Astrocyte (in vitro differentiated cells and primary cell): ENCODE data around the gene MAST2. TPM values are rescaled to one million over a fixed set of nuclear protein-coding genes. Genes with fewer than 3 reads are reported as not detected.

Experiments
- DNase-seq: peaks from one replicate; pipeline ENCODE4 v3.0.0-alpha.2; 2010; ENCODE audit warnings: low read depth
- FAIRE-seq: peaks from 2 replicates; lab custom pipeline; 2011; peaks lifted over from hg19 to GRCh38; lab: Jason Lieb, UNC
- H2AFZ ChIP-seq: 2 replicates; pipeline ENCODE4 v1.6.0; 2012; ENCODE audit warnings: low read depth, low read length, inconsistent platforms
- H3K27ac ChIP-seq: 2 replicates; pipeline ENCODE4 v1.5.1; 2011; ENCODE audit warnings: low read depth, low read length, inconsistent platforms
- H3K27me3 ChIP-seq: 2 replicates; pipeline ENCODE4 v1.6.0; 2011; ENCODE audit warnings: low read length, inconsistent platforms; ENCODE audit not compliant: insufficient read depth
- H3K36me3 ChIP-seq: 2 replicates; pipeline ENCODE4 v1.5.1; 2011; ENCODE audit warnings: low read length, inconsistent platforms; ENCODE audit not compliant: insufficient read depth
- H3K4me1 ChIP-seq: 2 replicates; pipeline ENCODE4 v1.5.1; 2011; ENCODE audit warnings: low read length, inconsistent platforms; ENCODE audit not compliant: insufficient read depth
- H3K4me2 ChIP-seq: 2 replicates; pipeline ENCODE4 v1.6.0; 2012; ENCODE audit warnings: low read length, inconsistent platforms
- H3K4me3 ChIP-seq: 2 replicates; pipeline ENCODE4 v1.5.1; 2011; ENCODE audit warnings: low read depth, mild to moderate bottlenecking, low read length, inconsistent platforms; ENCODE audit not compliant: insufficient read depth
- H3K79me2 ChIP-seq: 2 replicates; pipeline ENCODE4 v1.6.0; 2012; ENCODE audit warnings: mild to moderate bottlenecking, low read length, inconsistent platforms; ENCODE audit not compliant: insufficient read depth
- H3K9ac ChIP-seq: 2 replicates; pipeline ENCODE4 v1.6.0; 2012; ENCODE audit warnings: mild to moderate bottlenecking, low read length, inconsistent platforms
- H3K9me3 ChIP-seq: 2 replicates; pipeline ENCODE4 v1.5.1; 2012; ENCODE audit warnings: low read depth, mild to moderate bottlenecking, low read length, inconsistent platforms; ENCODE audit not compliant: insufficient read depth
- H4K20me1 ChIP-seq: 2 replicates; pipeline ENCODE4 v1.6.0; 2012; ENCODE audit warnings: low read length, inconsistent platforms; ENCODE audit not compliant: insufficient read depth
- H3K27ac Mint-ChIP-seq: one replicate; pipeline ENCODE4 v1.8.0; 2021; ENCODE audit warnings: mild to moderate bottlenecking, mixed read lengths; ENCODE audit not compliant: unreplicated experiment
- H3K27me3 Mint-ChIP-seq: one replicate; pipeline ENCODE4 v1.8.0; 2021; ENCODE audit warnings: low read depth, mixed read lengths; ENCODE audit not compliant: unreplicated experiment
- H3K36me3 Mint-ChIP-seq: one replicate; pipeline ENCODE4 v1.8.0; 2021; ENCODE audit warnings: low read depth, mixed read lengths; ENCODE audit not compliant: unreplicated experiment
- H3K4me1 Mint-ChIP-seq: one replicate; pipeline ENCODE4 v1.8.0; 2021; ENCODE audit warnings: low read depth, mixed read lengths; ENCODE audit not compliant: unreplicated experiment
- H3K4me3 Mint-ChIP-seq: one replicate; pipeline ENCODE4 v1.8.0; 2021; ENCODE audit warnings: mild to moderate bottlenecking, moderate library complexity, mixed read lengths; ENCODE audit not compliant: unreplicated experiment
- H3K9me3 Mint-ChIP-seq: one replicate; pipeline ENCODE4 v1.8.0; 2021; ENCODE audit warnings: mild to moderate bottlenecking, mixed read lengths; ENCODE audit not compliant: unreplicated experiment
- EZH2 ChIP-seq: IDR thresholded peaks from 2 replicates; pipeline ENCODE4 v1.6.1; 2012; ENCODE audit warnings: mild to moderate bottlenecking, low read length, inconsistent platforms; ENCODE audit not compliant: insufficient read depth
- total RNA-seq: library from RNA; stranded (reverse); gene quantifications from 2 replicates; pipeline ENCODE4 v1.2.1, GENCODE V29; 2021
- TF ChIP-seq, protein P1 (sequence below): IDR thresholded peaks from 2 replicates; pipeline ENCODE4 v1.5.1; 2011; ENCODE audit warnings: low read depth, mild to moderate bottlenecking, inconsistent platforms, low read length, moderate library complexity; ENCODE audit not compliant: insufficient read depth

Gene MAST2
- total RNA-seq, 1 donor from 2014 or later, result 41.0 TPM

GRCh38 chr1:46011121-46011695, 207.8 kb downstream of the MAST2 start:
- H3K4me3 Mint-ChIP-seq, result no peak overlapping the region
- peaks cover 19% of the 10 kb centered on the region for H3K36me3 ChIP-seq

GRCh38 chr1:46012236-46012635, 208.8 kb downstream of the MAST2 start:
- Histone ChIP-seq H3K9ac (no peak overlapping the region), H3K4me2 (no peak overlapping the region), H4K20me1 (no peaks in the 10 kb centered on the region), H3K4me1 (no peaks in the 10 kb centered on the region), H2AFZ (no peak overlapping the region), H3K4me3 (no peak overlapping the region), H3K27me3 (no peaks in the 10 kb centered on the region), H3K27ac (no peak overlapping the region), H3K79me2 (no peaks in the 10 kb centered on the region), H3K36me3 (peaks cover 16% of the 10 kb centered on the region), H3K9me3 (no peaks in the 10 kb centered on the region)
- Mint-ChIP-seq H3K36me3 (peaks cover 25% of the 10 kb centered on the region), H3K4me3 (no peak overlapping the region), H3K4me1 (no peaks in the 10 kb centered on the region), H3K9me3 (peaks cover 3% of the 10 kb centered on the region), H3K27me3 (no peaks in the 10 kb centered on the region), H3K27ac (no peak overlapping the region)
- DNase-seq, result no peak
- TF ChIP-seq, protein P1, sequence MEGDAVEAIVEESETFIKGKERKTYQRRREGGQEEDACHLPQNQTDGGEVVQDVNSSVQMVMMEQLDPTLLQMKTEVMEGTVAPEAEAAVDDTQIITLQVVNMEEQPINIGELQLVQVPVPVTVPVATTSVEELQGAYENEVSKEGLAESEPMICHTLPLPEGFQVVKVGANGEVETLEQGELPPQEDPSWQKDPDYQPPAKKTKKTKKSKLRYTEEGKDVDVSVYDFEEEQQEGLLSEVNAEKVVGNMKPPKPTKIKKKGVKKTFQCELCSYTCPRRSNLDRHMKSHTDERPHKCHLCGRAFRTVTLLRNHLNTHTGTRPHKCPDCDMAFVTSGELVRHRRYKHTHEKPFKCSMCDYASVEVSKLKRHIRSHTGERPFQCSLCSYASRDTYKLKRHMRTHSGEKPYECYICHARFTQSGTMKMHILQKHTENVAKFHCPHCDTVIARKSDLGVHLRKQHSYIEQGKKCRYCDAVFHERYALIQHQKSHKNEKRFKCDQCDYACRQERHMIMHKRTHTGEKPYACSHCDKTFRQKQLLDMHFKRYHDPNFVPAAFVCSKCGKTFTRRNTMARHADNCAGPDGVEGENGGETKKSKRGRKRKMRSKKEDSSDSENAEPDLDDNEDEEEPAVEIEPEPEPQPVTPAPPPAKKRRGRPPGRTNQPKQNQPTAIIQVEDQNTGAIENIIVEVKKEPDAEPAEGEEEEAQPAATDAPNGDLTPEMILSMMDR, result no peak
- TF ChIP-seq EZH2, result no peak
- FAIRE-seq, result no peak

More at GRCh38 chr1:46011121-46011695, 207.8 kb downstream of the MAST2 start:
- Histone ChIP-seq H3K4me3 (no peak overlapping the region), H2AFZ (no peak overlapping the region), H3K4me2 (no peak overlapping the region), H3K9ac (no peak overlapping the region), H3K79me2 (no peaks in the 10 kb centered on the region), H3K9me3 (no peaks in the 10 kb centered on the region), H4K20me1 (no peaks in the 10 kb centered on the region), H3K4me1 (no peaks in the 10 kb centered on the region), H3K27ac (no peak overlapping the region), H3K27me3 (no peaks in the 10 kb centered on the region)
- peaks cover 3% of the 10 kb centered on the region for H3K9me3 Mint-ChIP-seq
- no peaks in the 10 kb centered on the region for H3K27me3 Mint-ChIP-seq
- H3K27ac Mint-ChIP-seq, result no peak overlapping the region
- FAIRE-seq (no peak), DNase-seq (no peak)
- H3K36me3 Mint-ChIP-seq, result peaks cover 30% of the 10 kb centered on the region
- H3K4me1 Mint-ChIP-seq, result no peaks in the 10 kb centered on the region
- no peak for TF ChIP-seq EZH2
- TF ChIP-seq, protein P1, result no peak

DNA sequence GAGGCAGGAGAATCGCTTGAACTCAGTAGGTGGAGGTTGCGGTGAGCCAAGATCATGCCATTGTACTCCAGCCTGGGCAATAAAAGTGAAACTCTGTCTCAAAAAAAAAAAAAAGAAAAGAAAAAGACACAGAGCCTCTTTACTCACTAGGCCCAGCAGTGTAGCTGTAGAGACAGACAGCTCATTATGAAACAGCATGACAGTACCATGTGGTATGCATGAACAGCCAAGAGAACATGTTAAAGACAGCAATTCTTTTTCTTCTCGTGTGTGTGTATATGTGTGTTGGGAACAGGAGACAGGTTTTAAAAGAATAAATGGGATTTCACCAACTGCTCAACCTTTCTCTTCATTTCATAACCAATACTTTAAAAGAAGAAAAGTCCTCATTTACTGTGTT, 210.2 kb downstream of the MAST2 start:
- Histone ChIP-seq H3K36me3 (peaks cover 8% of the 10 kb centered on the region), H3K27ac (no peak overlapping the region), H3K27me3 (no peaks in the 10 kb centered on the region), H4K20me1 (no peaks in the 10 kb centered on the region), H3K4me3 (no peak overlapping the region), H2AFZ (no peak overlapping the region), H3K4me1 (no peaks in the 10 kb centered on the region), H3K4me2 (no peak overlapping the region), H3K9ac (no peak overlapping the region), H3K9me3 (no peaks in the 10 kb centered on the region), H3K79me2 (no peaks in the 10 kb centered on the region)
- Mint-ChIP-seq H3K9me3 (peaks cover 3% of the 10 kb centered on the region), H3K27me3 (no peaks in the 10 kb centered on the region), H3K36me3 (peaks cover 15% of the 10 kb centered on the region), H3K4me1 (no peaks in the 10 kb centered on the region), H3K4me3 (no peak overlapping the region), H3K27ac (no peak overlapping the region)
- FAIRE-seq, result no peak
- DNase-seq, result no peak
- TF ChIP-seq, protein P1, result no peak
- no peak for TF ChIP-seq EZH2
